GM18858 (cell line): ENCODE data around the gene ZNF638.

ENCODE experiments used
- ATAC-seq: cut with Tn5 transposase; IDR thresholded peaks from one replicate; pipeline ENCODE4 v1.9.1; 2021; ENCODE audit not compliant: unreplicated experiment

ZNF638 gene

GRCh38 chr2:71468279-71469015, 136.9 kb downstream of the ZNF638 start:
- no peak for ATAC-seq

DNA sequence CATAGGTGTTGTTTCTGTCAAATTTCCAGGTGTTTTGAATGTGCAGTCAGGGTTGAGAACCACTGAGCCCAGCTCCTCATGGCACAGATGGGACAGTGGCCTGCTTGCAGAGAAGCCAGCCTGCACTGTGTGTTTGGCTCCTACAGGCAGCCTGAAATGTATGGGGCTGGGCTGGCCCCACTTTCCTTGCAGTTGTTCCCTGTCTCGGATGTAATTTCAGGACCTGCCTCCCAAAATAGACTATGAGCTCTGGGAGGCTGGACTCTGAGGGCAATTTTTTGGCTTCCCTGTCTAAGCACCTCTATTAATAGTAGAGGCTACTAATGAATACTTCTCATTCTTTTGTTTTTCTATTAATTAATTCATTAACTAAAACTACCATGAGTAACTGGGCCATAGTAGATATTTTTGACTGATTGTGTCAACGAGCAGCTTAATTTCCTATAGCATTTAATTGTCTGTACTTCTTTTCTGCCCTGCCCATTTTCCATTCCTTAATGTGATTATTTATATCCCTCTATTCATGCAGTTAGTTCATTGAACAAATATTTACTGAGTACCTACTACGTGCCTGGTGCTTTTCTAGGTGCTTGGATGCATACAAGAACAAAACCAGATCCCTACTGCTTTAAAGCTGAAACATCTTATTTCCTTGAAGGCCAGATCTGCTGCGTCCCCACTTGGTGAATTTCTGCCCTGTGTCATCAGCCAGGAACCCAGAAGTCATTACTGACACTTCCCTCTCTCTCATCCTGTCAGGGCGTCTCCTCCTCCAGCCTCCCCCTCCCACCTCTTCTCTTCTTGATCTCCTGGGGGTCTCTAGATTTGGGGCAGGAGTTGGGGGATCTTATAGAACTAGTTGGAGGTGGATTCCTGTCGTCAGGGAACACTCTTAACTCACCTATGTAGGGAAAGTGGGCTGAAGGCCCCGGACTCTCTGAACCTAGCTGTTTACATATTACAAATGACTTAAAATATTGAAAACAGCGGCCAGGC, 138.1 kb downstream of the ZNF638 start:
- ATAC-seq = no peak

DNA sequence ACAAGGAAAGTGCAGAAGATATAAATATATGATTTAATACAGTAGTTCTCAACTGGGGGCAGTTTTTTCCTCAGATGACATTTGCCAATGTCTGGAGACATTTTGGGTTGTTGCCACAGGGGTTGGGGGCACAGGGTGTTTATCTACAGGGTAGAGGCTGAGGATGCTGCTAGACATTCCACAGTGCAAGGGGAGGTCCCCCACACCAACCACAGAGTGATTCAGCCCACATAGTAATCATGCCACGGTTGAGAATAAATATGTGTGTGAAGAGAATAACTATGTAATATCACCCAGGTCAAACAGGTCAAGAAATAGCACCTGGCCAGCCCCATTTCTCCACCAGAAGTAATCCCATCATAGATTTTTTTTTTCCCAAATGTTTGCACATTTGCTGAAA, 139.7 kb downstream of the ZNF638 start:
- ATAC-seq = no peak

GRCh38 chr2:71472019-71472418, 140.4 kb downstream of the ZNF638 start:
- ATAC-seq = no peak

GRCh38 chr2:71473346-71474031, 141.9 kb downstream of the ZNF638 start:
- no peak for ATAC-seq

DNA sequence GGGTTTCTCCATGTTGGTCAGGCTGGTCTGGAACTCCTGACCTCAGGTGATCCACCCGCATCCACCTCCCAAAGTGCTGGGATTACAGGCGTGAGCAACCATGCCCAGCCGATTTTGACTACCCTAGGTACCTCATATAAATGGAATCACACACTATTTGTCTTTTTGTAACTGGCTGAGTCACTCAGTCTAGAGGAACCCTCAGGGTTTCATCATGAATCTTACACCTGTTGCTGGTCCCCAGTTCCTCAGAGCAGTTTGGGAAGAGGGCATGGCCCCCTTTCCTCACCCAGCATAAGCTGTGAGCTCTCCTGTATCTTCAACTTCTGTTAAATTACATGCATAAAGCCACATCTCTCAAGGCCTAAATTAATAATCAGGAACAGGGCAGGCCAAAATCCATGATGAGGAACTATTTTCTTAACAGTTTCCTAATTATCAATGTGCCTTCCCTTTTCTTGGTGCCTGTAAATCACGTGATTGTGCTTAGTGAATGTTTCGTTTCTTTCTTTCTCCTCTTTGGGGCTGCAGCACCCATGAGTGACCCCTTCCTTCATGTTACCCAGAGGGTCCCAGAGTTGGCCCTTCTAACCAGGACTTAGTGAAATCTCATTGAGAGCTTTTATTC, 142.6 kb downstream of the ZNF638 start:
- ATAC-seq = no peak

- ATAC-seq = no peak
These were observed 143.3 kb downstream of the ZNF638 start for GRCh38 chr2:71474744-71475397.

DNA sequence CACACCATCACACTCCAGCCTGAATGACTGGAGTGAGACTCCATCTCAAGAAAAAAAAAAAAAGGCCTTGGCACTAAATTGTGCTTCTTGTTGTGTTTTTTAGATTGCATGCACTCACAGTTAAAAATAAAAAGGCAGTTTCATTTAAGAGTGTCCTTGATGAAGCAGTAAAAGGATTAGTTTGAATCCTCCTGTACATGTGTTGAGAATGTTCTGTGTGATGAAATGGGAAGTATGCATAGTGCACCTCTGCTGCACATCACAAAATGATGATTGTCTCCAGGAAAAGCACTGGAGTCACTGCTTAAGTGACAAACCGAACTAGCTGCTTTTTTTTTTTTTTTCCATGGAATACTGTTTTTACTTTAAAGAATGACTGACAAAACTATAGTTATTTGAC, 144.9 kb downstream of the ZNF638 start:
- no peak for ATAC-seq

DNA sequence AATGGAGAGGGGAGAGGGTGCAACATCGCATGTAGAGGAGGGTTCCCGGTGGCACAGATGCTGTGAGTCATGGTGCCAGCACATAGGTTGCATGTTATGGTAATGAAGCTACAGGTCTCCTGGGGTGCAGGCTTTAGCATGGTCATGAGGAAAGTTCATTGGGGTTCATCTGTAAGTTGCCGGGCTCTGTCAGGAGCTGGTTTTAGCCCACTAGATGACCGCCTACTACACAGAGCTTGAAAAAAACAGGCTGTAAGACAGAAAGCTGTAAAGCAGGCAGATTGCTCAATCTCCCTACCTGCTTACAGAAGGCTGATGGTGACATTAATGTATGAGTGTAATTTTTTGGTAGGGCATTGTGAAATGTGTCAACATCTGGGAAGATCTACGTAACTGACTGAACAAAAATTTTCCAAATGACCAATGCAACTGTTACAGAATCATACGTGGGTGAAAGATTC, 145.7 kb downstream of the ZNF638 start:
- no peak for ATAC-seq

- ATAC-seq = no peak
These were observed 147.2 kb downstream of the ZNF638 start for GRCh38 chr2:71478806-71479205.

DNA sequence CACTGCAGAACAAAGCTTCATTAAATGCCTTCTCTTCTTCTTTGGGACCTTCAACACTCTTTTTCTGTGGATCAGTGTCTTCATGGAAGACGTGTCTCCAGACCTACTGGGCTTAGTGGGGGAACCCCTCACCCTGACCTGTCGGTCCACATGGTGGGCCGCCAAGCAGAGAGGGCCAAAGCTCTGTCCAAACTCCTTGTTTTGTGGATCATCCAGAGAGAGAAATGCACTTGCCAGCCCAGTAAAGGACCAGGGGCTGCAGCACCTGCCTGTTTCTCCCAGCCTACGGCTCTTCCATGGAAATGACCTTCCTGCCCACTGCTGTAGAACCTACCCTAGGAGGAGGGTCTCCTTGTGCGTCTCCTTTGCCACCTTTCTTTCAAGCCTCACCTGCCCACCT, 147.7 kb downstream of the ZNF638 start:
- ATAC-seq = no peak

GRCh38 chr2:71481111-71481510, 149.5 kb downstream of the ZNF638 start:
- no peak for ATAC-seq

DNA sequence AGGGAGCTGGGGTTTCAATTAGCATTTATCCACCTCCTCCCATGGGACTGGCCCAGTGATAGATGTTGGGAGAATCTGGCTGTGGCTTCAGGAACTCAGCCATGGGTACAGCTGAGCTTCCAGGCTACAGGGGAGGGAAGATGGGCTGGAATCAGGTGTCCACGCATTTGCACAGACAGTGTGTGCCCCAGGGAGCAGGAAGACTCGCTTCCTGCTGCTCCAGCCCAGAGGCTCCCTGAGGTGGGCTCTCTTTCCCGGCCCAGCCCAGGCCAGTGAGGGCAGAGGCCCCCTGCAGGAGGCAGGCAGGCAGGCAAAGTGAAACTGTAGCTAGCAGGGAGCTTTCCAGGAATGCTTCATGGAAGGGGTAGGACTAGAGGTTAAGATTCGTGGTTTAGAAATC, 150.5 kb downstream of the ZNF638 start:
- ATAC-seq = no peak

GRCh38 chr2:71483246-71483645, 151.7 kb downstream of the ZNF638 start:
- no peak for ATAC-seq

GRCh38 chr2:71484354-71484753, 152.8 kb downstream of the ZNF638 start:
- no peak for ATAC-seq
